SW 1271 (cell line): ENCODE results near the gene ARL3.
"Not testable (repeated sequence)": the region's sequence is repeated elsewhere in the genome, so short reads cannot be mapped to it uniquely, and the experiment has no call there.

ENCODE experiments used
- DNase-seq, 2 experiments: peaks; one replicate each; lab custom pipeline; 2025; lab: John Stamatoyannopoulos, UW

Gene ARL3

GRCh38 chr10:102673236-102673818 lies 40.9 kb downstream of the ARL3 start:
- no peak for DNase-seq

GRCh38 chr10:102670871-102671434 lies 43.2 kb downstream of the ARL3 start:
- DNase-seq, result no peak

GRCh38 chr10:102670065-102670670 lies 44.0 kb downstream of the ARL3 start:
- no peak for DNase-seq

GRCh38 chr10:102669206-102670064 lies 44.8 kb downstream of the ARL3 start:
- DNase-seq, result no peak

- no peak for DNase-seq
Measured at GRCh38 chr10:102668326-102669107, 45.7 kb downstream of the ARL3 start.

GRCh38 chr10:102667411-102667810 lies 46.8 kb downstream of the ARL3 start:
- not testable (repeated sequence) for DNase-seq

- no peak for DNase-seq
Measured at GRCh38 chr10:102665904-102666509, 48.2 kb downstream of the ARL3 start.

- no peak for DNase-seq
Measured at GRCh38 chr10:102661658-102662028, 52.6 kb downstream of the ARL3 start.

GRCh38 chr10:102660888-102661657 lies 53.1 kb downstream of the ARL3 start:
- no peak for DNase-seq

GRCh38 chr10:102658802-102659201 lies 55.4 kb downstream of the ARL3 start:
- DNase-seq, result no peak

- no peak for DNase-seq
Measured at GRCh38 chr10:102657984-102658724, 56.0 kb downstream of the ARL3 start.

- no peak for DNase-seq
Measured at GRCh38 chr10:102657451-102657850, 56.7 kb downstream of the ARL3 start.

- no peak for DNase-seq
Measured at GRCh38 chr10:102656791-102657371, 57.3 kb downstream of the ARL3 start.

GRCh38 chr10:102656026-102656425 lies 58.2 kb downstream of the ARL3 start:
- no peak for DNase-seq

GRCh38 chr10:102654969-102655368 lies 59.2 kb downstream of the ARL3 start:
- no peak for DNase-seq

- no peak for DNase-seq
Measured at GRCh38 chr10:102654566-102654965, 59.6 kb downstream of the ARL3 start.

- no peak for DNase-seq
Measured at GRCh38 chr10:102653060-102653459, 61.1 kb downstream of the ARL3 start.

- no peak for DNase-seq
Measured at GRCh38 chr10:102652170-102652916, 61.9 kb downstream of the ARL3 start.
